Gastrocnemius medialis (tissue), 4 donors: ENCODE results near the gene GALNT16. TPM values are rescaled to one million over a fixed set of nuclear protein-coding genes. Genes with fewer than 3 reads are reported as not detected.

Source experiments
- ATAC-seq, 2 donors: fragments of 150-250 bp; one replicate each; pipeline ENCODE4 v1.9.1; 2016
- DNase-seq, 2 donors: peaks; one replicate each; pipeline ENCODE4 v3.0.0-alpha.2; 2019
- H3K27ac ChIP-seq, 4 donors: fragments of 200-600 bp; sonication (generic); 1 replicate in 1 of 4; 2 replicates in 3 of 4; pipeline ENCODE4 v1.5.1; 2016 to 2018; ENCODE audit warnings: mild to moderate bottlenecking in 2 of 4, moderate library complexity in 1 of 4
- H3K27me3 ChIP-seq, 3 donors: fragments of 200-600 bp; sonication (generic) in 2 of 3; 1 replicate in 1 of 3; 2 replicates in 2 of 3; pipeline versions ENCODE4 v1.5.1 to v1.6.0; 2016 to 2019; ENCODE audit warnings: mild to moderate bottlenecking in 1 of 3, moderate library complexity in 1 of 3
- H3K36me3 ChIP-seq, 2 donors: fragments of 200-600 bp; sonication (generic) in 1 of 2; one replicate each; pipeline ENCODE4 v1.5.1; 2017 to 2018
- H3K4me1 ChIP-seq, 2 donors: fragments of 200-600 bp; sonication (generic) in 1 of 2; one replicate each; pipeline ENCODE4 v1.5.1; 2016 to 2017; ENCODE audit warnings: mild to moderate bottlenecking in 2 of 2
- H3K4me3 ChIP-seq, 4 donors: fragments of 200-600 bp; sonication (generic) in 3 of 4; 1 replicate in 1 of 4; 2 replicates in 3 of 4; pipeline ENCODE4 v1.5.1; 2016 to 2019; ENCODE audit warnings: mild to moderate bottlenecking in 2 of 4
- H3K9me3 ChIP-seq, 3 donors: fragments of 200-600 bp; sonication (generic) in 2 of 3; 1 replicate in 1 of 3; 2 replicates in 2 of 3; pipeline ENCODE4 v1.5.1; 2016 to 2019
- POLR2A ChIP-seq, 2 donors: fragments of 450-650 bp; IDR thresholded peaks; one replicate each; pipeline ENCODE4 v1.6.1; 2017; ENCODE audit warnings: antibody characterized with exemption in 2 of 2, mild to moderate bottlenecking in 2 of 2, moderate library complexity in 2 of 2
- in situ Hi-C, 4 donors: fragments of 200-750 bp; cut with MboI; loops; one replicate each; pipeline versions ENCODE4 v1.15.0 to v1.8.0; 2017; ENCODE audit warnings: low sequenced_read_pairs in 4 of 4
- intact Hi-C: fragments of 100-400 bp; cut with DNase I; formaldehyde crosslinking; loops from one replicate; pipeline ENCODE4 v1.15.1; 2023; ENCODE audit warnings: low total_unique reads
- total RNA-seq, 4 donors: library from RNA; depleted of rRNA; stranded (reverse); fragments of >200 nt; gene quantifications; one replicate each; pipeline versions ENCODE4 v1.1.0 to v1.2.3, GENCODE V29; 2016
- TF ChIP-seq, protein P1 (sequence below), 5 experiments: fragments of 450-650 bp in 3 of 5; fragments of 200-600 bp in 2 of 5; sonication (generic) in 2 of 5; IDR thresholded peaks in 4 of 5; conservative IDR thresholded peaks in 1 of 5; 1 replicate in 4 of 5; 2 replicates in 1 of 5; pipeline ENCODE4 v1.5.1; 2016 to 2019; ENCODE audit warnings: antibody characterized with exemption in 5 of 5, mild to moderate bottlenecking in 3 of 5, moderate library complexity in 3 of 5

GALNT16 gene
- total RNA-seq, 4 donors from 2014 or later = 0.15 to 2.7 (median 1.7) TPM

DNA sequence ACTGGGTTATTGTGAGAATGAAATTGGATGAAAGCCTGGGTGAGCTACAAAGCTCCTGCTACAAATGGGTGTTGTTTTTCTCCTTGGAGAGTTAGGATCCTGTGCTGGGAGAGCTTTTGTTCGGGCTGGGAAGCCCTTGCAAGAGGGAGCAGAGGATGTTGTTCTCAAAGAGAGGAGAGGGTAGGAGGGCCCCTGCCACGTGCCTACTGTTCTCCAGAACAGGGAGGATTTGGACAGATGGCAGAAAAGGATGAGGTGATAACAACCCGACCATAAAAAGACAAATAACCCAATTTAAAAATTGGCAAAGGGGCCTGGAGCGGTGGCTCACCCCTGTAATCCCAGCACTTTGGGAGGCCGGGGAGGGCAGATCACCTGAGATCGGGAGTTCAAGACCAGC lies 68.8 kb downstream of the GALNT16 start:
- Histone ChIP-seq H3K27me3 (no peaks in the 10 kb centered on the region), H3K36me3 (no peaks in the 10 kb centered on the region), H3K4me1 (no peaks in the 10 kb centered on the region), H3K4me3 (no peak overlapping the region), H3K27ac (no peak overlapping the region), H3K9me3 (no peaks in the 10 kb centered on the region)
- ATAC-seq (no peak), DNase-seq (no peak)
- intact Hi-C loops (no loop called here), in situ Hi-C loops (no loop called here)
- no peak for TF ChIP-seq POLR2A (IDR thresholded peaks at IDR 0.05)
- TF ChIP-seq, protein P1, sequence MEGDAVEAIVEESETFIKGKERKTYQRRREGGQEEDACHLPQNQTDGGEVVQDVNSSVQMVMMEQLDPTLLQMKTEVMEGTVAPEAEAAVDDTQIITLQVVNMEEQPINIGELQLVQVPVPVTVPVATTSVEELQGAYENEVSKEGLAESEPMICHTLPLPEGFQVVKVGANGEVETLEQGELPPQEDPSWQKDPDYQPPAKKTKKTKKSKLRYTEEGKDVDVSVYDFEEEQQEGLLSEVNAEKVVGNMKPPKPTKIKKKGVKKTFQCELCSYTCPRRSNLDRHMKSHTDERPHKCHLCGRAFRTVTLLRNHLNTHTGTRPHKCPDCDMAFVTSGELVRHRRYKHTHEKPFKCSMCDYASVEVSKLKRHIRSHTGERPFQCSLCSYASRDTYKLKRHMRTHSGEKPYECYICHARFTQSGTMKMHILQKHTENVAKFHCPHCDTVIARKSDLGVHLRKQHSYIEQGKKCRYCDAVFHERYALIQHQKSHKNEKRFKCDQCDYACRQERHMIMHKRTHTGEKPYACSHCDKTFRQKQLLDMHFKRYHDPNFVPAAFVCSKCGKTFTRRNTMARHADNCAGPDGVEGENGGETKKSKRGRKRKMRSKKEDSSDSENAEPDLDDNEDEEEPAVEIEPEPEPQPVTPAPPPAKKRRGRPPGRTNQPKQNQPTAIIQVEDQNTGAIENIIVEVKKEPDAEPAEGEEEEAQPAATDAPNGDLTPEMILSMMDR (IDR thresholded peaks at IDR 0.05 in 4 of 5, conservative IDR thresholded peaks at IDR 0.05 in 1 of 5) = no peak

DNA sequence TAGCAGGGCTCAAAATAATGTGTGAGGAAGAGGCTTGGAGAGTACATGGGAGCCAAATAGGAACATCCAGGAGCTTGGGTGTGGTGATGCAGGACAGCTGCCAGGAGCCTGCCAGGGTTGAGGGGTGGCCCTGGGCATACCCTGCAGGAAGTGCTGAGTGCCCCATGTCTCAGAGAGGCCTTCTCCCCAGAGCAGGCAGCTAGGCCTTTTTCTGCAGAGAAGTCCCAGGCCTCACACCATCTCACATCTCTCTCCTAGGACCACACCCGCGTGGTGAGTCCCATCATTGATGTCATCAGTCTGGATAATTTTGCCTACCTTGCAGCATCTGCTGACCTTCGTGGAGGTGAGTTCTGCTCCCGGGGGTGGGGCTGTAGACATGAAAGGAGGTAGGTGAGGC lies 71.2 kb downstream of the GALNT16 start:
- H3K4me1 ChIP-seq = no peaks in the 10 kb centered on the region
- no peaks in the 10 kb centered on the region for H3K27me3 ChIP-seq
- intact Hi-C loops = no loop called here
- no peaks in the 10 kb centered on the region for H3K36me3 ChIP-seq
- no peaks in the 10 kb centered on the region for H3K9me3 ChIP-seq
- in situ Hi-C loops = no loop called here
- DNase-seq = no peak
- TF ChIP-seq POLR2A (IDR thresholded peaks at IDR 0.05) = no peak
- TF ChIP-seq, protein P1 (IDR thresholded peaks at IDR 0.05 in 4 of 5, conservative IDR thresholded peaks at IDR 0.05 in 1 of 5) = no peak
- no peak for ATAC-seq
- H3K4me3 ChIP-seq = no peak overlapping the region
- no peak overlapping the region for H3K27ac ChIP-seq

- DNase-seq (no peak), ATAC-seq (no peak)
- Histone ChIP-seq H3K27me3 (no peaks in the 10 kb centered on the region), H3K4me1 (no peaks in the 10 kb centered on the region), H3K36me3 (no peaks in the 10 kb centered on the region), H3K9me3 (no peaks in the 10 kb centered on the region), H3K27ac (no peak overlapping the region), H3K4me3 (no peak overlapping the region)
- intact Hi-C loops (no loop called here), in situ Hi-C loops (no loop called here)
- TF ChIP-seq POLR2A (IDR thresholded peaks at IDR 0.05) = no peak
- TF ChIP-seq, protein P1 (IDR thresholded peaks at IDR 0.05 in 4 of 5, conservative IDR thresholded peaks at IDR 0.05 in 1 of 5) = no peak
These were observed 72.9 kb downstream of the GALNT16 start for GRCh38 chr14:69332782-69333395.

DNA sequence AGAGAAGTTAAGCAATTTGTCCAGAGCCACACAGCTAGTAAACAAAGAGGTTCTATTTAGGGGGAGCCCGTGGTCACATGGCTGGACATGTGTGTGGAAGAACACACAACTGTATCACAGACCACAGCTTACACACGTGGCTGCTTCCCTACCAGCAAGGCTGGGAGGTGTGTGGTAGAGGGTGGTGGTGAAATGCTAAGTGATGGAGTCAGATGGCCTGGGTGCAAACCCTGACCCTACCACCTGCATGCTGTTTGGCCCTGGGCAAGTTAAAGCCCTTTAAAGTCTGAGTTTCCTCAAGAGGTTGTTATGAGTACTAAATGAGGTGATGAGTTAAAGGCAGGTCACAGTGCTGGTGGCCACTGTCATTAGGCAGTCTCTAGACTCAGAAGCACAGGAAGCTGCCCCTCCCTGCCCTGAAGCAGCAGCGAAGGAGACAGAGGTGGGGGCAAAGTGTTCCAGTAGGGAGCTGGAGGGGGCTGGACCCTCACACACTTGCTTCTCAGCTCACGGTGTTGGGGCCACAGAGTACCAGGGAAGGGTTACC lies 73.9 kb downstream of the GALNT16 start:
- ATAC-seq (no peak), DNase-seq (no peak)
- Histone ChIP-seq H3K36me3 (no peaks in the 10 kb centered on the region), H3K27ac (no peak overlapping the region), H3K4me3 (no peak overlapping the region), H3K27me3 (no peaks in the 10 kb centered on the region), H3K9me3 (no peaks in the 10 kb centered on the region), H3K4me1 (no peaks in the 10 kb centered on the region)
- in situ Hi-C loops = no loop called here
- TF ChIP-seq, protein P1 (IDR thresholded peaks at IDR 0.05 in 4 of 5, conservative IDR thresholded peaks at IDR 0.05 in 1 of 5) = no peak
- TF ChIP-seq POLR2A (IDR thresholded peaks at IDR 0.05) = no peak
- intact Hi-C loops = no loop called here

DNA sequence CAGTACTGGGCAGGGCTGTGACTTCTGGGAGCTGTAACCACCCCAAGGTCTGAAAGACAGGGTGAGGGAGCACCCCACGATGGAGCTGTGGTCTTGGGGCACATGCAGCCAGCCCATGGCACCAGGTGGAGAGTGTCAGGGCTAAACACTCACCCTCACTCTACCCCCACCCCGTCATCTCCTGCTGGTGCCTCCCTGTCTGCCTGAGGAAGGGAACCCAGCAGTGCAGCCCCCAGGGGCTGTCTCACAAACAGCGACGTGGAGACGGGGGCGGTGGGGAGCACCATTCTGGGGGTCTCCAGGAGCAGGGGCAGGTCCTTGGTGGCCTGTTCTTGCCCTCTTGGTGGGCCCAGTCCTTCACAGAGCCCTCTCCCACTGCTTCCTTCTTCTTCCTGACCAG lies 74.6 kb downstream of the GALNT16 start:
- Histone ChIP-seq H3K27ac (no peak overlapping the region), H3K4me1 (no peaks in the 10 kb centered on the region), H3K27me3 (no peaks in the 10 kb centered on the region), H3K36me3 (no peaks in the 10 kb centered on the region), H3K4me3 (no peak overlapping the region), H3K9me3 (no peaks in the 10 kb centered on the region)
- TF ChIP-seq, protein P1 (IDR thresholded peaks at IDR 0.05 in 4 of 5, conservative IDR thresholded peaks at IDR 0.05 in 1 of 5) = no peak
- no peak for TF ChIP-seq POLR2A (IDR thresholded peaks at IDR 0.05)
- no peak for ATAC-seq
- no peak for DNase-seq
- intact Hi-C loops (no loop called here), in situ Hi-C loops (no loop called here)
